ENCODE measurements around the gene ARHGDIA.

GRCh38 chr17:81905424-81905875 is 34.3 kb upstream of the ARHGDIA start:
- TF ChIP-seq CTCF (conservative IDR thresholded peaks at IDR 0.05): no peak
- no peak for TF ChIP-seq ZFX (IDR thresholded peaks at IDR 0.05)
